Liver (tissue), 3 donors: ENCODE measurements around the gene MED8.

Experiments used
- CTCF ChIP-seq: fragments of 150-350 bp; IDR thresholded peaks from 2 replicates; pipeline ENCODE4 v1.5.1; 2017; ENCODE audit warnings: improper control_type of control experiment, low read depth, low read length; ENCODE audit not compliant: missing input control
- RAD21 ChIP-seq, 2 donors: IDR thresholded peaks; 2 replicates each; pipeline ENCODE4 v1.6.1; 2016; ENCODE audit warnings: antibody characterized with exemption in 2 of 2, mild to moderate bottlenecking in 2 of 2
- REST ChIP-seq: IDR thresholded peaks from 2 replicates; pipeline ENCODE4 v1.6.1; 2016; ENCODE audit warnings: antibody characterized with exemption, mild to moderate bottlenecking
- SP1 ChIP-seq: IDR thresholded peaks from 2 replicates; pipeline ENCODE4 v1.6.1; 2018; ENCODE audit warnings: antibody characterized with exemption, mild to moderate bottlenecking
- TAF1 ChIP-seq: conservative IDR thresholded peaks from 2 replicates; pipeline ENCODE4 v1.6.1; 2016; ENCODE audit warnings: antibody characterized with exemption, mild to moderate bottlenecking
- donor health status: healthy.
- donor health status: healthy.

- TF ChIP-seq CTCF = no peak
- no peak for TF ChIP-seq TAF1
- no peak for TF ChIP-seq SP1
- no peak for TF ChIP-seq REST
- TF ChIP-seq RAD21 (IDR thresholded peaks at IDR 0.05) = no peak
Observed at GRCh38 chr1:43398227-43398626, 8.6 kb upstream of the MED8 start.
